ENCODE results near the gene LAMTOR1. TPM values are rescaled to one million over a fixed set of nuclear protein-coding genes. Genes with fewer than 3 reads are reported as not detected.

LAMTOR1 gene
- total RNA-seq, 1 donor from 2014 or later: 96.0 TPM

GRCh38 chr11:72124046-72124445, 20.9 kb upstream of the LAMTOR1 start:
- no peak overlapping the region for H3K4me3 ChIP-seq
- peak in 1 of 2 donors; percentile 29 for ATAC-seq
- intact Hi-C loops (cut with DNase I): no loop called here
- H3K27me3 ChIP-seq (ENCODE audit: low read depth): no peaks in the 10 kb centered on the region
- H3K9me3 ChIP-seq: no peaks in the 10 kb centered on the region
- H3K36me3 ChIP-seq: no peaks in the 10 kb centered on the region
- no peak for DNase-seq
- H3K27ac ChIP-seq: no peak overlapping the region
- H3K4me1 ChIP-seq: no peaks in the 10 kb centered on the region
- TF ChIP-seq CTCF (IDR thresholded peaks at IDR 0.05): no peak

- Histone ChIP-seq H3K4me1 (no peaks in the 10 kb centered on the region), H3K27ac (no peak overlapping the region), H3K36me3 (no peaks in the 10 kb centered on the region), H3K27me3 (ENCODE audit: low read depth) (no peaks in the 10 kb centered on the region), H3K9me3 (no peaks in the 10 kb centered on the region), H3K4me3 (no peak overlapping the region)
- ATAC-seq (no peak), DNase-seq (no peak)
- intact Hi-C loops (cut with DNase I): no loop called here
- TF ChIP-seq CTCF (IDR thresholded peaks at IDR 0.05): no peak
These were observed 20.1 kb upstream of the LAMTOR1 start for GRCh38 chr11:72123117-72123653.

DNA sequence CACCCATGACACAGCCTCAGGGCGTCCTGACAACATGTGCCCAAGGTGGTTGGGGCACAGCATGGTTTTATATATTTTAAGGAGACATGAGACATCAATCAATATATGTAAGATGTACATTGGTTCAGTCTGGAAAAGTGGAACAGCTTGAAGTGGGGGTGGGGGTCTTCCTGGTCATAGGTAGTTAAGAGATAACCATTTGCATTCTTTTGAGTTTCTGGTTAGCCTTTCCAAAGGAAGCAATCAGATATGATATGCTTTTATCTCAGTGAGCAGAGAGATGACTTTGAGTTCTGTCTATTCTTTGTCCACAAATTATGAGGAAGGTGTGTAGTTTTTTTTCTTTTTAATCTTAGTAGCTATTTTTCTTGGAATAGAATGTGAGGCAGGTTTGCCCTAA, 19.5 kb upstream of the LAMTOR1 start:
- intact Hi-C loops (cut with DNase I): no loop called here
- DNase-seq (no peak), ATAC-seq (no peak)
- Histone ChIP-seq H3K9me3 (no peaks in the 10 kb centered on the region), H3K27me3 (ENCODE audit: low read depth) (no peaks in the 10 kb centered on the region), H3K4me3 (no peak overlapping the region), H3K36me3 (no peaks in the 10 kb centered on the region), H3K27ac (no peak overlapping the region), H3K4me1 (no peaks in the 10 kb centered on the region)
- no peak for TF ChIP-seq CTCF (IDR thresholded peaks at IDR 0.05)

- H3K4me3 ChIP-seq: no peak overlapping the region
- ATAC-seq (no peak), DNase-seq (no peak)
- intact Hi-C loops (cut with DNase I): no loop called here
- no peaks in the 10 kb centered on the region for H3K36me3 ChIP-seq
- H3K27me3 ChIP-seq (ENCODE audit: low read depth): no peaks in the 10 kb centered on the region
- no peaks in the 10 kb centered on the region for H3K9me3 ChIP-seq
- no peak overlapping the region for H3K27ac ChIP-seq
- TF ChIP-seq CTCF (IDR thresholded peaks at IDR 0.05): no peak
- H3K4me1 ChIP-seq: no peaks in the 10 kb centered on the region
These were observed 17.8 kb upstream of the LAMTOR1 start for GRCh38 chr11:72120930-72121329.

GRCh38 chr11:72119198-72119597, 16.1 kb upstream of the LAMTOR1 start:
- TF ChIP-seq CTCF (IDR thresholded peaks at IDR 0.05): no peak
- DNase-seq (no peak), ATAC-seq (peak; percentile 33 to 40)
- H3K4me1 ChIP-seq: no peaks in the 10 kb centered on the region
- no peaks in the 10 kb centered on the region for H3K36me3 ChIP-seq
- H3K27ac ChIP-seq: no peak overlapping the region
- no peaks in the 10 kb centered on the region for H3K9me3 ChIP-seq
- H3K4me3 ChIP-seq: no peak overlapping the region
- no peaks in the 10 kb centered on the region for H3K27me3 ChIP-seq (ENCODE audit: low read depth)
- intact Hi-C loops (cut with DNase I): no loop called here
